OCI-LY7 (cell line): ENCODE results near the gene ZNF451. TPM values are rescaled to one million over a fixed set of nuclear protein-coding genes. Genes with fewer than 3 reads are reported as not detected.

Experiments used
- BruUV-seq: library from RNA; stranded (reverse); fragments of 400-500 nt; replicated peaks from 2 replicates; lab custom pipeline; 2021; lab: Mats Ljungman, UMichigan
- CTCF ChIA-PET: fragments of 300-600 bp; sonication (Branson Sonifier 250); formaldehyde crosslinking; loops from one replicate; lab custom pipeline; 2022; ENCODE audit warnings: antibody characterized with exemption; ENCODE audit not compliant: unreplicated experiment; lab: Charles Lee
- POLR2A ChIA-PET: fragments of 300-600 bp; sonication (Branson Sonifier 250); formaldehyde crosslinking; loops from one replicate; lab custom pipeline; 2022; ENCODE audit warnings: antibody characterized with exemption; lab: Charles Lee
- DNase-seq: peaks from one replicate; pipeline ENCODE4 v3.0.0-alpha.2; 2015; ENCODE audit warnings: low spot score
- H2AFZ ChIP-seq: fragments of 200-600 bp; sonication (generic), shearing (Covaris generic); 2 replicates; pipeline ENCODE4 v1.6.1; 2014; ENCODE audit warnings: mild to moderate bottlenecking, antibody characterized with exemption, low read length, moderate library complexity
- H3K27ac ChIP-seq: fragments of 200-600 bp; sonication (generic); 2 replicates; pipeline ENCODE4 v1.5.1; 2014; ENCODE audit warnings: mixed run types, low read depth, mild to moderate bottlenecking, moderate library complexity, low read length, inconsistent platforms; ENCODE audit not compliant: poor library complexity, severe bottlenecking
- H3K36me3 ChIP-seq: fragments of 200-600 bp; sonication (generic); 2 replicates; pipeline ENCODE4 v1.6.1; 2014; ENCODE audit warnings: mild to moderate bottlenecking, antibody characterized with exemption, low read length, moderate library complexity, mixed read lengths; ENCODE audit not compliant: insufficient read depth
- H3K4me1 ChIP-seq: fragments of 200-600 bp; sonication (generic); 2 replicates; pipeline ENCODE4 v1.5.1; 2014; ENCODE audit warnings: mild to moderate bottlenecking, low read length; ENCODE audit not compliant: insufficient read depth, poor library complexity, severe bottlenecking
- H3K4me2 ChIP-seq: fragments of 200-600 bp; sonication (generic); 2 replicates; pipeline ENCODE4 v1.6.1; 2014; ENCODE audit warnings: mild to moderate bottlenecking, low read length
- H3K4me3 ChIP-seq: fragments of 200-600 bp; sonication (generic); 2 replicates; pipeline ENCODE4 v1.5.1; 2014; ENCODE audit warnings: mild to moderate bottlenecking, low read depth, low read length; ENCODE audit not compliant: poor library complexity, severe bottlenecking
- H3K79me2 ChIP-seq: fragments of 200-600 bp; sonication (generic); 2 replicates; pipeline ENCODE4 v1.6.1; 2016; ENCODE audit warnings: low read depth, mild to moderate bottlenecking, low read length, moderate library complexity, mixed read lengths; ENCODE audit not compliant: insufficient read depth
- H3K9me2 ChIP-seq: fragments of 200-600 bp; sonication (generic); 2 replicates; pipeline ENCODE4 v1.6.1; 2016; ENCODE audit warnings: mild to moderate bottlenecking, low read length, mixed read lengths; ENCODE audit not compliant: insufficient read depth
- H3K9me3 ChIP-seq: fragments of 200-600 bp; sonication (generic); 2 replicates; pipeline ENCODE4 v1.6.1; 2014; ENCODE audit warnings: mild to moderate bottlenecking, mixed run types, low read length, mixed read lengths
- H4K20me1 ChIP-seq: fragments of 200-600 bp; sonication (generic); 2 replicates; pipeline ENCODE4 v1.6.1; 2014; ENCODE audit warnings: mild to moderate bottlenecking, antibody characterized with exemption, low read length, moderate library complexity, mixed read lengths; ENCODE audit not compliant: insufficient read depth
- CTCF ChIP-seq: fragments of 200-600 bp; sonication (generic); conservative IDR thresholded peaks from 2 replicates; pipeline ENCODE4 v1.5.1; 2014; ENCODE audit warnings: mild to moderate bottlenecking, antibody characterized with exemption, low read length, moderate library complexity, mixed read lengths
- EZH2phosphoT487 ChIP-seq: fragments of 200-600 bp; sonication (generic); IDR thresholded peaks from 2 replicates; pipeline ENCODE4 v1.6.1; 2018; ENCODE audit warnings: low read depth, borderline replicate concordance, mild to moderate bottlenecking, mixed run types, antibody characterized with exemption, low read length, moderate library complexity, mixed read lengths
- intact Hi-C: fragments of 100-400 bp; cut with micrococcal nuclease; formaldehyde crosslinking; loops from one replicate; pipeline ENCODE4 v1.10.0; 2022; ENCODE audit not compliant: unreplicated experiment
- total RNA-seq, 2 experiments: library from RNA; depleted of rRNA in 1 of 2; stranded (reverse); fragments of >200 nt in 1 of 2; shearing (Covaris generic) in 1 of 2; gene quantifications; 2 replicates each; pipeline ENCODE4 v1.2.3, GENCODE V29; 2014 to 2022

ZNF451 gene
- total RNA-seq, 2 experiments from 2014 or later = 50.0 to 66.7 TPM

GRCh38 chr6:57182017-57182432, 92.0 kb downstream of the ZNF451 start:
- Histone ChIP-seq H3K4me1 (no peaks in the 10 kb centered on the region), H4K20me1 (peaks cover 11% of the 10 kb centered on the region; the same call in 1 of the 2 replicates), H3K36me3 (peaks cover 73% of the 10 kb centered on the region), H3K4me2 (no peak overlapping the region), H3K9me2 (no peaks in the 10 kb centered on the region), H3K79me2 (peaks cover 42% of the 10 kb centered on the region), H3K9me3 (no peaks in the 10 kb centered on the region), H3K27ac (no peak overlapping the region), H3K4me3 (no peak overlapping the region), H2AFZ (no peak overlapping the region)
- no peak for TF ChIP-seq EZH2phosphoT487
- no peak for TF ChIP-seq CTCF
- ChIA-PET CTCF (no interaction called here), POLR2A (no interaction called here)
- no peak for DNase-seq
- no TSS peak for BruUV-seq
- intact Hi-C loops = no loop called here

- Histone ChIP-seq H3K36me3 (peaks cover 84% of the 10 kb centered on the region), H3K9me3 (no peaks in the 10 kb centered on the region), H3K4me3 (no peak overlapping the region), H3K4me1 (no peaks in the 10 kb centered on the region), H2AFZ (no peak overlapping the region), H3K9me2 (no peaks in the 10 kb centered on the region), H3K79me2 (peaks cover 29% of the 10 kb centered on the region), H4K20me1 (0 out of 2 replicates have a peak, but pooled peaks cover 7% of the 10 kb centered on the region), H3K27ac (no peak overlapping the region), H3K4me2 (no peak overlapping the region)
- BruUV-seq = no TSS peak
- intact Hi-C loops = no loop called here
- ChIA-PET CTCF (no interaction called here), POLR2A (no interaction called here)
- no peak for DNase-seq
- TF ChIP-seq EZH2phosphoT487 (no peak), CTCF (no peak)
Measured at GRCh38 chr6:57183336-57183735, 93.3 kb downstream of the ZNF451 start.

GRCh38 chr6:57190140-57190539, 100.2 kb downstream of the ZNF451 start:
- intact Hi-C loops = no loop called here
- no peak overlapping the region for H3K4me3 ChIP-seq
- no peak overlapping the region for H3K4me2 ChIP-seq
- H3K4me1 ChIP-seq = no peaks in the 10 kb centered on the region
- no TSS peak for BruUV-seq
- no peak overlapping the region for H3K27ac ChIP-seq
- DNase-seq = peak; percentile 15
- ChIA-PET POLR2A (interaction anchor here (1.3 kb wide), 1 partner anchor 18 kb away, joined by 8 read pairs; the partner anchor contains the start of gene BAG2), CTCF (no interaction called here)
- no peaks in the 10 kb centered on the region for H4K20me1 ChIP-seq
- TF ChIP-seq EZH2phosphoT487 = no peak
- TF ChIP-seq CTCF = peak; percentile 55
- H3K9me3 ChIP-seq = no peaks in the 10 kb centered on the region
- no peaks in the 10 kb centered on the region for H3K79me2 ChIP-seq
- no peaks in the 10 kb centered on the region for H3K9me2 ChIP-seq
- peaks cover 52% of the 10 kb centered on the region for H3K36me3 ChIP-seq
- H2AFZ ChIP-seq = no peak overlapping the region
